HepG2 (cell line): ENCODE data around the gene MOGAT3. TPM values are rescaled to one million over a fixed set of nuclear protein-coding genes. Genes with fewer than 3 reads are reported as not detected.

Experiments used
- FOXA3 ChIP-seq: IDR thresholded peaks from 2 replicates; pipeline ENCODE4 v1.6.1; 2016; ENCODE audit warnings: missing genetic modification reagents, missing compliant biosample characterization
- FOXM1 ChIP-seq: sonication (generic); formaldehyde crosslinking; IDR thresholded peaks from 2 replicates; pipeline ENCODE4 v1.5.0; 2020; ENCODE audit warnings: missing genetic modification reagents
- GABPB1 ChIP-seq: IDR thresholded peaks from 2 replicates; pipeline ENCODE4 v1.6.1; 2016; ENCODE audit warnings: mild to moderate bottlenecking, missing genetic modification reagents, moderate library complexity, missing compliant biosample characterization
- HDAC2 ChIP-seq: sonication (generic); formaldehyde crosslinking; IDR thresholded peaks from 2 replicates; pipeline ENCODE4 v1.4.0; 2020; ENCODE audit warnings: missing genetic modification reagents
- MIER2 ChIP-seq: IDR thresholded peaks from 2 replicates; pipeline ENCODE4 v1.6.1; 2016; ENCODE audit warnings: missing biosample characterization, missing genetic modification reagents
- MLLT10 ChIP-seq: sonication (generic); formaldehyde crosslinking; IDR thresholded peaks from 2 replicates; pipeline ENCODE4 v1.4.0; 2020; ENCODE audit warnings: missing genetic modification reagents
- MYNN ChIP-seq: sonication (generic); formaldehyde crosslinking; IDR thresholded peaks from 2 replicates; pipeline ENCODE4 v1.4.0; 2020; ENCODE audit warnings: mild to moderate bottlenecking, low read depth, missing genetic modification reagents
- SOX13 ChIP-seq, 3 experiments: fragments of 450-650 bp in 1 of 3; sonication (generic) in 1 of 3; formaldehyde crosslinking in 1 of 3; IDR thresholded peaks in 2 of 3; conservative IDR thresholded peaks in 1 of 3; 2 replicates each; pipeline versions ENCODE4 v1.5.0 to v1.6.1; 2016 to 2020; ENCODE audit warnings: antibody characterized with exemption in 1 of 3, mild to moderate bottlenecking in 1 of 3, missing compliant biosample characterization in 1 of 3, missing genetic modification reagents in 1 of 3, moderate library complexity in 1 of 3
- TAF15 ChIP-seq: fragments of 200-400 bp; formaldehyde crosslinking; IDR thresholded peaks from one replicate; pipeline ENCODE4 v1.6.1; 2018; ENCODE audit warnings: mild to moderate bottlenecking, low read depth, low read length; ENCODE audit not compliant: poor library complexity, severe bottlenecking
- TMF1 ChIP-seq: sonication (generic); formaldehyde crosslinking; IDR thresholded peaks from 2 replicates; pipeline ENCODE4 v1.8.1; 2022; ENCODE audit warnings: low read depth, missing genetic modification reagents
- ZBED4 ChIP-seq: sonication (generic); formaldehyde crosslinking; IDR thresholded peaks from 2 replicates; pipeline ENCODE4 v1.4.0; 2020; ENCODE audit warnings: missing genetic modification reagents, borderline replicate concordance
- ZBTB20 ChIP-seq: sonication (generic); formaldehyde crosslinking; IDR thresholded peaks from 2 replicates; pipeline ENCODE4 v1.8.1; 2023; ENCODE audit warnings: missing genetic modification reagents, low read depth, mild to moderate bottlenecking, borderline replicate concordance
- ZNF136 ChIP-seq: sonication (generic); formaldehyde crosslinking; IDR thresholded peaks from 2 replicates; pipeline ENCODE4 v1.8.1; 2022; ENCODE audit warnings: low read depth, mild to moderate bottlenecking, moderate library complexity, missing genetic modification reagents
- ZNF160 ChIP-seq: sonication (generic); formaldehyde crosslinking; IDR thresholded peaks from 2 replicates; pipeline ENCODE4 v1.8.0; 2022; ENCODE audit warnings: mild to moderate bottlenecking, inconsistent platforms, missing genetic modification reagents
- ZNF430 ChIP-seq: sonication (generic); formaldehyde crosslinking; IDR thresholded peaks from 2 replicates; pipeline ENCODE4 v1.9.0; 2021; ENCODE audit warnings: mild to moderate bottlenecking, missing genetic modification reagents
- ZNF431 ChIP-seq: sonication (generic); formaldehyde crosslinking; IDR thresholded peaks from 2 replicates; pipeline ENCODE4 v1.9.0; 2022; ENCODE audit warnings: missing genetic modification reagents, low read depth, mild to moderate bottlenecking, borderline replicate concordance
- ZNF503 ChIP-seq: sonication (generic); formaldehyde crosslinking; IDR thresholded peaks from 2 replicates; pipeline ENCODE4 v1.4.0; 2020; ENCODE audit warnings: missing genetic modification reagents
- ZNF577 ChIP-seq: sonication (generic); formaldehyde crosslinking; IDR thresholded peaks from 2 replicates; pipeline ENCODE4 v1.4.0; 2020; ENCODE audit warnings: mild to moderate bottlenecking, low read depth, missing genetic modification reagents, borderline replicate concordance
- ZNF607 ChIP-seq: sonication (generic); formaldehyde crosslinking; IDR thresholded peaks from 2 replicates; pipeline ENCODE4 v1.5.1; 2020; ENCODE audit warnings: missing genetic modification reagents, mild to moderate bottlenecking, borderline replicate concordance
- ZNF674 ChIP-seq: sonication (generic); formaldehyde crosslinking; IDR thresholded peaks from 2 replicates; pipeline ENCODE4 v1.5.0; 2020; ENCODE audit warnings: low read depth, mild to moderate bottlenecking, missing genetic modification reagents
- ZNF781 ChIP-seq: sonication (generic); formaldehyde crosslinking; IDR thresholded peaks from 2 replicates; pipeline ENCODE4 v1.5.1; 2020; ENCODE audit warnings: borderline replicate concordance, mild to moderate bottlenecking, missing genetic modification reagents; ENCODE audit errors: not compliant biosample characterization
- polyA plus RNA-seq, 8 experiments: library from polyadenylated mRNA; depleted of rRNA in 3 of 8; stranded (reverse) in 7 of 8; unstranded in 1 of 8; fragments of >200 nt; fragmentation: Illumina TruSeq in 4 of 8; extraction: Trizol in 4 of 8; gene quantifications; 2 replicates each; pipeline versions ENCODE4 v1.2.1 to v1.2.3, GENCODE V29; 2011 to 2016; ENCODE audit warnings: low read depth in 4 of 8, missing spikeins in 1 of 8, mixed read lengths in 1 of 8; ENCODE audit not compliant: insufficient read depth in 1 of 8
- total RNA-seq, 5 experiments: library from RNA; depleted of rRNA; stranded (reverse); fragments of >200 nt; fragmentation: Illumina TruSeq; extraction: Trizol; gene quantifications; 2 replicates each; pipeline ENCODE4 v1.2.3, GENCODE V29; 2016; ENCODE audit warnings: low read depth in 1 of 5
- TF ChIP-seq, protein P1 (sequence below): sonication (generic); formaldehyde crosslinking; IDR thresholded peaks from 2 replicates; pipeline ENCODE4 v1.4.0; 2020; ENCODE audit warnings: missing genetic modification reagents

The MOGAT3 gene
- total and polyA plus RNA-seq, 2 of the 13 experiments (the other 11 are each of a cell fraction or from before 2014, with no cell fraction given), result 22.5 to 30.5 TPM

GRCh38 chr7:101218236-101219125, 17.6 kb upstream of the MOGAT3 start (continued):
- TF ChIP-seq ZBED4 (CRISPR knock-in tag) (no peak), HDAC2 (CRISPR knock-in tag) (no peak; the same call in 1 of the 2 replicates), ZNF431 (CRISPR knock-in tag) (no peak), SOX13 (IDR thresholded peaks at IDR 0.05) (no peak), SOX13 (CRISPR knock-in tag; conservative IDR thresholded peaks at IDR 0.05 in 1 of 2, IDR thresholded peaks at IDR 0.05 in 1 of 2) (0 out of 4 replicates have a peak, but pooled peaks have one; percentile 8 to 55), FOXA3 (no peak), ZNF430 (CRISPR knock-in tag) (no peak), MYNN (CRISPR knock-in tag) (no peak), ZNF503 (CRISPR knock-in tag) (no peak), FOXM1 (no peak), ZNF160 (CRISPR knock-in tag) (no peak), TAF15 (no peak), TMF1 (CRISPR knock-in tag) (no peak), MLLT10 (CRISPR knock-in tag) (no peak), ZNF781 (CRISPR knock-in tag) (peak; percentile 56), ZBTB20 (CRISPR knock-in tag) (0 out of 2 replicates have a peak, but pooled peaks have one; percentile 71), MIER2 (CRISPR knock-in tag) (no peak), ZNF577 (CRISPR knock-in tag) (no peak), ZNF607 (no peak), ZNF674 (CRISPR knock-in tag) (no peak), GABPB1 (CRISPR knock-in tag) (no peak), ZNF136 (CRISPR knock-in tag) (peak; percentile 82; the same call in 1 of the 2 replicates)
- TF ChIP-seq, protein P1, sequence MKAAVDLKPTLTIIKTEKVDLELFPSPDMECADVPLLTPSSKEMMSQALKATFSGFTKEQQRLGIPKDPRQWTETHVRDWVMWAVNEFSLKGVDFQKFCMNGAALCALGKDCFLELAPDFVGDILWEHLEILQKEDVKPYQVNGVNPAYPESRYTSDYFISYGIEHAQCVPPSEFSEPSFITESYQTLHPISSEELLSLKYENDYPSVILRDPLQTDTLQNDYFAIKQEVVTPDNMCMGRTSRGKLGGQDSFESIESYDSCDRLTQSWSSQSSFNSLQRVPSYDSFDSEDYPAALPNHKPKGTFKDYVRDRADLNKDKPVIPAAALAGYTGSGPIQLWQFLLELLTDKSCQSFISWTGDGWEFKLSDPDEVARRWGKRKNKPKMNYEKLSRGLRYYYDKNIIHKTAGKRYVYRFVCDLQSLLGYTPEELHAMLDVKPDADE (CRISPR knock-in tag), result no peak
